ENCODE measurements around the gene NOL4L.

- no peak for TF ChIP-seq CTCF (IDR thresholded peaks at IDR 0.05 in 8 of 11, conservative IDR thresholded peaks at IDR 0.05 in 3 of 11)
- TF ChIP-seq POLR2A (IDR thresholded peaks at IDR 0.05), result no peak
- TF ChIP-seq POLR2AphosphoS5 (IDR thresholded peaks at IDR 0.05), result no peak
Measured at GRCh38 chr20:32431457-32431856, 153.7 kb downstream of the NOL4L start.
